Measurements from ENCODE around the gene BCAP29.

Gene BCAP29

DNA sequence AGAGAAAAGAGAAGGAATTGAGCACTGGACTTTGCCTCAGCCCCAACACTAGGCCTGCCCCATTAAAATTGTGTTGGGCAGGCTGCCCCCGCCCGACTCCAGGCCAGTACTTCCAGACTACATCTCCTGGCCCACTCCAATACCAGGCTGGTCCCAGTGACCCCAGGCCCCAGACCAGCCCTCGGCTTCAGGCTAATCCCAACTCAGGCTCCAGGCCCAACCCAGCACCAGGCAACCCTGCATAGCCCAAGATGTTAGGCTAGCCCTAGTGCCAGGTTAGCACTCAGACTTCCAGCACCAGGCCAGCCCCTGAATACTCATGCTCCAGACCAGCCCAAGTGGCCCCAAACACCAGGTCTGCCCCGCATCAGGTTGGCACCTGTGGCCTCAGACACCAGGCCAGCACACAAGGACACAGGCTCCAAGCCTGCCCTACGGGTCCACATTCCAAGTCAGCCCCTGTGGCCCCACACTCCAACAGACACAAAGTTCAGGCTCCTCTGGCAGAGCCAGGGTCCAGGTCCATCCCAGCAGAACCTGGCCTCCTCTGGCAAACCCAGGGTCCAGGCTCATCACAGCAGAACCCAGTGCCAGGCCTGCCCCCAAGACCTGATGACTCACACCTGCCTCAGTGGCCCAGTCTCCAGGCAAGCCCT is 36.6 kb upstream of the BCAP29 start:
- Histone ChIP-seq H3K4me1 (ENCODE audit: control insufficient read depth, insufficient read depth, low read length) (no peaks in the 10 kb centered on the region), H3K9me3 (ENCODE audit: control insufficient read depth, insufficient read depth, low read depth, low read length) (no peaks in the 10 kb centered on the region), H3K36me3 (ENCODE audit: control insufficient read depth in 2 of 2, insufficient read depth in 1 of 2, low read length in 2 of 2) (peaks cover 17 to 28% of the 10 kb centered on the region in 2 experiments), H3K27ac (ENCODE audit: extremely low read depth, low read depth, low read length) (no peak overlapping the region), H3K4me3 (ENCODE audit: low read depth, low read length) (no peak overlapping the region)
- TF ChIP-seq ZNF174 (tag by site-specific recombination; IDR thresholded peaks at IDR 0.05) (no peak), ZNF785 (tag by site-specific recombination; IDR thresholded peaks at IDR 0.05) (no peak), ZNF561 (tag by site-specific recombination; IDR thresholded peaks at IDR 0.05; ENCODE audit: borderline replicate concordance) (no peak), ZNF426 (tag by site-specific recombination; IDR thresholded peaks at IDR 0.05) (no peak), YY2 (tag by site-specific recombination; IDR thresholded peaks at IDR 0.05) (no peak), ZNF664 (tag by site-specific recombination; IDR thresholded peaks at IDR 0.05) (no peak), KLF7 (tag by site-specific recombination; IDR thresholded peaks at IDR 0.05; ENCODE audit: borderline replicate concordance) (no peak), OSR2 (tag by site-specific recombination; IDR thresholded peaks at IDR 0.05) (no peak), ZNF76 (tag by site-specific recombination; IDR thresholded peaks at IDR 0.05; ENCODE audit: borderline replicate concordance, low read depth) (no peak)
- TF ChIP-seq, protein P1, sequence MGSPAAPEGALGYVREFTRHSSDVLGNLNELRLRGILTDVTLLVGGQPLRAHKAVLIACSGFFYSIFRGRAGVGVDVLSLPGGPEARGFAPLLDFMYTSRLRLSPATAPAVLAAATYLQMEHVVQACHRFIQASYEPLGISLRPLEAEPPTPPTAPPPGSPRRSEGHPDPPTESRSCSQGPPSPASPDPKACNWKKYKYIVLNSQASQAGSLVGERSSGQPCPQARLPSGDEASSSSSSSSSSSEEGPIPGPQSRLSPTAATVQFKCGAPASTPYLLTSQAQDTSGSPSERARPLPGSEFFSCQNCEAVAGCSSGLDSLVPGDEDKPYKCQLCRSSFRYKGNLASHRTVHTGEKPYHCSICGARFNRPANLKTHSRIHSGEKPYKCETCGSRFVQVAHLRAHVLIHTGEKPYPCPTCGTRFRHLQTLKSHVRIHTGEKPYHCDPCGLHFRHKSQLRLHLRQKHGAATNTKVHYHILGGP (tag by site-specific recombination; IDR thresholded peaks at IDR 0.05): no peak
- TF ChIP-seq, protein P2, sequence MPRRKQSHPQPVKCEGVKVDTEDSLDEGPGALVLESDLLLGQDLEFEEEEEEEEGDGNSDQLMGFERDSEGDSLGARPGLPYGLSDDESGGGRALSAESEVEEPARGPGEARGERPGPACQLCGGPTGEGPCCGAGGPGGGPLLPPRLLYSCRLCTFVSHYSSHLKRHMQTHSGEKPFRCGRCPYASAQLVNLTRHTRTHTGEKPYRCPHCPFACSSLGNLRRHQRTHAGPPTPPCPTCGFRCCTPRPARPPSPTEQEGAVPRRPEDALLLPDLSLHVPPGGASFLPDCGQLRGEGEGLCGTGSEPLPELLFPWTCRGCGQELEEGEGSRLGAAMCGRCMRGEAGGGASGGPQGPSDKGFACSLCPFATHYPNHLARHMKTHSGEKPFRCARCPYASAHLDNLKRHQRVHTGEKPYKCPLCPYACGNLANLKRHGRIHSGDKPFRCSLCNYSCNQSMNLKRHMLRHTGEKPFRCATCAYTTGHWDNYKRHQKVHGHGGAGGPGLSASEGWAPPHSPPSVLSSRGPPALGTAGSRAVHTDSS (tag by site-specific recombination; IDR thresholded peaks at IDR 0.05): no peak
- TF ChIP-seq, protein P3, sequence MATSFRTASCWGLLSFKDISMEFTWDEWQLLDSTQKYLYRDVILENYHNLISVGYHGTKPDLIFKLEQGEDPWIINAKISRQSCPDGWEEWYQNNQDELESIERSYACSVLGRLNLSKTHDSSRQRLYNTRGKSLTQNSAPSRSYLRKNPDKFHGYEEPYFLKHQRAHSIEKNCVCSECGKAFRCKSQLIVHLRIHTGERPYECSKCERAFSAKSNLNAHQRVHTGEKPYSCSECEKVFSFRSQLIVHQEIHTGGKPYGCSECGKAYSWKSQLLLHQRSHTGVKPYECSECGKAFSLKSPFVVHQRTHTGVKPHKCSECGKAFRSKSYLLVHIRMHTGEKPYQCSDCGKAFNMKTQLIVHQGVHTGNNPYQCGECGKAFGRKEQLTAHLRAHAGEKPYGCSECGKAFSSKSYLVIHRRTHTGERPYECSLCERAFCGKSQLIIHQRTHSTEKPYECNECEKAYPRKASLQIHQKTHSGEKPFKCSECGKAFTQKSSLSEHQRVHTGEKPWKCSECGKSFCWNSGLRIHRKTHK (tag by site-specific recombination; IDR thresholded peaks at IDR 0.05): no peak
- TF ChIP-seq, protein P4, sequence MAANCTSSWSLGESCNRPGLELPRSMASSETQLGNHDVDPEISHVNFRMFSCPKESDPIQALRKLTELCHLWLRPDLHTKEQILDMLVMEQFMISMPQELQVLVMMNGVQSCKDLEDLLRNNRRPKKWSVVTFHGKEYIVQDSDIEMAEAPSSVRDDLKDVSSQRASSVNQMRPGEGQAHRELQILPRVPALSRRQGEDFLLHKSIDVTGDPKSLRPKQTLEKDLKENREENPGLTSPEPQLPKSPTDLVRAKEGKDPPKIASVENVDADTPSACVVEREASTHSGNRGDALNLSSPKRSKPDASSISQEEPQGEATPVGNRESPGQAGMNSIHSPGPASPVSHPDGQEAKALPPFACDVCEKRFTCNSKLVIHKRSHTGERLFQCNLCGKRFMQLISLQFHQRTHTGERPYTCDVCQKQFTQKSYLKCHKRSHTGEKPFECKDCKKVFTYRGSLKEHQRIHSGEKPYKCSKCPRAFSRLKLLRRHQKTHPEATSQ (tag by site-specific recombination; IDR thresholded peaks at IDR 0.05): no peak
- TF ChIP-seq, protein P5, sequence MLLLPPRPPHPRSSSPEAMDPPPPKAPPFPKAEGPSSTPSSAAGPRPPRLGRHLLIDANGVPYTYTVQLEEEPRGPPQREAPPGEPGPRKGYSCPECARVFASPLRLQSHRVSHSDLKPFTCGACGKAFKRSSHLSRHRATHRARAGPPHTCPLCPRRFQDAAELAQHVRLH (tag by site-specific recombination; IDR thresholded peaks at IDR 0.05): no peak
- ChIA-PET POLR2A (no interaction called here), CTCF (interaction anchor here (0.6 kb wide), 1 partner anchor 187 kb away, joined by 3 read pairs; no protein-coding TSS in a partner anchor)

DNA sequence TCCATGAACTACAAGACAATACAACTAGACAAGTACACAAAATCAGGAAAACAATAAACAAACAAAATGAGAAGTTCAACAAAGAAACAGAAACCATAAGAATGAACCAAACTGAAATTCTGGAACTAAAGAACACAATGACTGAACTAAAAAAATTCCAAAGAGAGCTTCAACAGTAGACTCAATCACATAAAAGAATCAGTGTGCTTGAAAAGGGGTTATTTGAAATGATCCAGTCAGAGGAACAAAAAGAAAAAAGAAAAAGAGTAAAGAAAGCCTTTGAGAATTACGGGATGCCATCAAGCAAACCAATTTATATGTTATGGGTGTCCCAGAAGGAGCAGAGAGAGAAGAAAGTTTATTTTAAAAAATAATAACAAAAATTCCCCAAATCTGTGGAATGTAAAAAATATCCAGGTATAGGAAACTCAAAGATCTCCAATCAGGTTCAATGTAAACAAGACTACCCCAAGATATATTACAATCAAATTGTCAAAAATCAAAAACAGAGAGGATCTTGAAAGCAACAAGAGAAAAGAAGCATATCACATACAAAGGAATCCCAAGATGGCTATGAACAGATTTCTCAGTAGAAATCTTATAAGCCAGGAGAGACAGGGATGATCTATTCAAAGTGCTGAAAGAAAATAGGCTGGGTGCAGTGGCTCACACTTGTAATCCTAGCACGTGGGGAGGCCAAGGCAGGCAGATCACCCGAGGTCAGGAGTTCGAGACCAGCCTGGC is 35.0 kb upstream of the BCAP29 start:
- TF ChIP-seq ZBTB20 (tag by site-specific recombination; IDR thresholded peaks at IDR 0.05): no peak
- no peak for TF ChIP-seq ZNF423 (tag by site-specific recombination; IDR thresholded peaks at IDR 0.05)
- no peak for TF ChIP-seq KLF8 (tag by site-specific recombination; IDR thresholded peaks at IDR 0.05)
- peak; percentile 75 for TF ChIP-seq SETDB1 (IDR thresholded peaks at IDR 0.05; ENCODE audit: insufficient read length, low read length)
- TF ChIP-seq FEZF1 (tag by site-specific recombination; IDR thresholded peaks at IDR 0.05): no peak
- TF ChIP-seq ZNF366 (tag by site-specific recombination; conservative IDR thresholded peaks at IDR 0.05): no peak
- TF ChIP-seq ZNF791 (tag by site-specific recombination; IDR thresholded peaks at IDR 0.05): peak; percentile 99
- ChIA-PET CTCF (no interaction called here), POLR2A (no interaction called here)
- Histone ChIP-seq H3K27ac (ENCODE audit: extremely low read depth, low read depth, low read length) (no peak overlapping the region), H3K4me3 (ENCODE audit: low read depth, low read length) (no peak overlapping the region), H3K36me3 (ENCODE audit: control insufficient read depth in 2 of 2, insufficient read depth in 1 of 2, low read length in 2 of 2) (peaks cover 17 to 25% of the 10 kb centered on the region in 2 experiments), H3K9me3 (ENCODE audit: control insufficient read depth, insufficient read depth, low read depth, low read length) (no peaks in the 10 kb centered on the region), H3K4me1 (ENCODE audit: control insufficient read depth, insufficient read depth, low read length) (no peaks in the 10 kb centered on the region)

Measured in HEK293 (cell line).